ENCODE data around the gene AP3B1.

AP3B1 gene

GRCh38 chr5:78103232-78103918 lies 191.1 kb downstream of the AP3B1 start:
- H3K9me3 ChIP-seq (ENCODE audit: insufficient read depth, low read length, severe bottlenecking): no peaks in the 10 kb centered on the region
- ATAC-seq (ENCODE audit: insufficient read depth, low read depth): no peak
- H4K20me1 ChIP-seq (ENCODE audit: insufficient read depth, low read length): no peaks in the 10 kb centered on the region
- H3K4me1 ChIP-seq (ENCODE audit: insufficient read depth, low read length): no peaks in the 10 kb centered on the region
- H2AFZ ChIP-seq (ENCODE audit: low read depth, low read length): no peak overlapping the region
- no peak for TF ChIP-seq EZH2 (IDR thresholded peaks at IDR 0.05; ENCODE audit: borderline replicate concordance, low read depth, low read length, severe bottlenecking)
- TF ChIP-seq, protein P1, sequence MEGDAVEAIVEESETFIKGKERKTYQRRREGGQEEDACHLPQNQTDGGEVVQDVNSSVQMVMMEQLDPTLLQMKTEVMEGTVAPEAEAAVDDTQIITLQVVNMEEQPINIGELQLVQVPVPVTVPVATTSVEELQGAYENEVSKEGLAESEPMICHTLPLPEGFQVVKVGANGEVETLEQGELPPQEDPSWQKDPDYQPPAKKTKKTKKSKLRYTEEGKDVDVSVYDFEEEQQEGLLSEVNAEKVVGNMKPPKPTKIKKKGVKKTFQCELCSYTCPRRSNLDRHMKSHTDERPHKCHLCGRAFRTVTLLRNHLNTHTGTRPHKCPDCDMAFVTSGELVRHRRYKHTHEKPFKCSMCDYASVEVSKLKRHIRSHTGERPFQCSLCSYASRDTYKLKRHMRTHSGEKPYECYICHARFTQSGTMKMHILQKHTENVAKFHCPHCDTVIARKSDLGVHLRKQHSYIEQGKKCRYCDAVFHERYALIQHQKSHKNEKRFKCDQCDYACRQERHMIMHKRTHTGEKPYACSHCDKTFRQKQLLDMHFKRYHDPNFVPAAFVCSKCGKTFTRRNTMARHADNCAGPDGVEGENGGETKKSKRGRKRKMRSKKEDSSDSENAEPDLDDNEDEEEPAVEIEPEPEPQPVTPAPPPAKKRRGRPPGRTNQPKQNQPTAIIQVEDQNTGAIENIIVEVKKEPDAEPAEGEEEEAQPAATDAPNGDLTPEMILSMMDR (IDR thresholded peaks at IDR 0.05; ENCODE audit: borderline replicate concordance, extremely low read depth, low read length, poor library complexity, severe bottlenecking): no peak
- no peak for DNase-seq
- no peak overlapping the region for H3K9ac ChIP-seq (ENCODE audit: low read depth, low read length)
- H3K27me3 ChIP-seq (ENCODE audit: insufficient read depth, low read length, poor library complexity): no peaks in the 10 kb centered on the region
- no peak overlapping the region for H3K4me3 ChIP-seq (ENCODE audit: low read depth in 1 of 2, low read length in 2 of 2)
- H3K36me3 ChIP-seq (ENCODE audit: insufficient read depth, low read length): peaks cover 34% of the 10 kb centered on the region
- H3K4me2 ChIP-seq (ENCODE audit: insufficient read depth, low read length): no peak overlapping the region
- H3K79me2 ChIP-seq (ENCODE audit: insufficient read depth, low read length): no peaks in the 10 kb centered on the region
- no peak overlapping the region for H3K27ac ChIP-seq (ENCODE audit: low read length)

DNA sequence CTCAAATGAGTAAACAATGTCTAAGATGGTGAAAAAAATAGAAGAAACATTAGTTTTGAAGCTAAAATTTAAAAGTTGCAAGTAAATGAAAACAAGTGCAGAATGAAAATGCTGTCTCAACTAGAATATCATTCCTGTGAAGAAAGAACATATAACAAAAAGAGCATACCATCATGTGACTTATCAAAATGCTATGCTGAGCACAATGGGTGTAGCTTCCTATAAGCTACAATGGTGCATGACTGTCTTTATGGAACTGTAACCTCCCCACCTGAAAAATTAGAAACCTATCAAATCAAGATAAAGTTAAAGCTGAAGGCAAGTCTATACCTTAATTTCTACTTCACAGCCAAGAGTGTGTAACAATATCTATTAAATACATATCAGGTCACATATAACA lies 192.0 kb downstream of the AP3B1 start:
- no peaks in the 10 kb centered on the region for H3K9me3 ChIP-seq (ENCODE audit: insufficient read depth, low read length, severe bottlenecking)
- H3K36me3 ChIP-seq (ENCODE audit: insufficient read depth, low read length): peaks cover 35% of the 10 kb centered on the region
- no peaks in the 10 kb centered on the region for H4K20me1 ChIP-seq (ENCODE audit: insufficient read depth, low read length)
- H3K4me3 ChIP-seq (ENCODE audit: low read depth in 1 of 2, low read length in 2 of 2): no peak overlapping the region
- no peaks in the 10 kb centered on the region for H3K79me2 ChIP-seq (ENCODE audit: insufficient read depth, low read length)
- ATAC-seq (ENCODE audit: insufficient read depth, low read depth): no peak
- DNase-seq: no peak
- no peak overlapping the region for H3K4me2 ChIP-seq (ENCODE audit: insufficient read depth, low read length)
- no peaks in the 10 kb centered on the region for H3K27me3 ChIP-seq (ENCODE audit: insufficient read depth, low read length, poor library complexity)
- H2AFZ ChIP-seq (ENCODE audit: low read depth, low read length): no peak overlapping the region
- no peak overlapping the region for H3K9ac ChIP-seq (ENCODE audit: low read depth, low read length)
- TF ChIP-seq, protein P1 (IDR thresholded peaks at IDR 0.05; ENCODE audit: borderline replicate concordance, extremely low read depth, low read length, poor library complexity, severe bottlenecking): no peak
- no peak for TF ChIP-seq EZH2 (IDR thresholded peaks at IDR 0.05; ENCODE audit: borderline replicate concordance, low read depth, low read length, severe bottlenecking)
- no peaks in the 10 kb centered on the region for H3K4me1 ChIP-seq (ENCODE audit: insufficient read depth, low read length)
- H3K27ac ChIP-seq (ENCODE audit: low read length): no peak overlapping the region

- H3K4me3 ChIP-seq (ENCODE audit: low read depth in 1 of 2, low read length in 2 of 2): no peak overlapping the region
- no peaks in the 10 kb centered on the region for H3K9me3 ChIP-seq (ENCODE audit: insufficient read depth, low read length, severe bottlenecking)
- ATAC-seq (ENCODE audit: insufficient read depth, low read depth) (no peak), DNase-seq (no peak)
- H3K4me2 ChIP-seq (ENCODE audit: insufficient read depth, low read length): no peak overlapping the region
- H3K4me1 ChIP-seq (ENCODE audit: insufficient read depth, low read length): no peaks in the 10 kb centered on the region
- H4K20me1 ChIP-seq (ENCODE audit: insufficient read depth, low read length): no peaks in the 10 kb centered on the region
- H3K9ac ChIP-seq (ENCODE audit: low read depth, low read length): no peak overlapping the region
- no peaks in the 10 kb centered on the region for H3K79me2 ChIP-seq (ENCODE audit: insufficient read depth, low read length)
- H2AFZ ChIP-seq (ENCODE audit: low read depth, low read length): no peak overlapping the region
- H3K27ac ChIP-seq (ENCODE audit: low read length): no peak overlapping the region
- peaks cover 32% of the 10 kb centered on the region for H3K36me3 ChIP-seq (ENCODE audit: insufficient read depth, low read length)
- no peaks in the 10 kb centered on the region for H3K27me3 ChIP-seq (ENCODE audit: insufficient read depth, low read length, poor library complexity)
- no peak for TF ChIP-seq EZH2 (IDR thresholded peaks at IDR 0.05; ENCODE audit: borderline replicate concordance, low read depth, low read length, severe bottlenecking)
- TF ChIP-seq, protein P1 (IDR thresholded peaks at IDR 0.05; ENCODE audit: borderline replicate concordance, extremely low read depth, low read length, poor library complexity, severe bottlenecking): no peak
Observed at GRCh38 chr5:78095125-78095524, 199.4 kb downstream of the AP3B1 start.
